IMR-90 (cell line): Measurements from ENCODE around the gene SYVN1. TPM values are rescaled to one million over a fixed set of nuclear protein-coding genes. Genes with fewer than 3 reads are reported as not detected.

Experiments used
- ATAC-seq: fragments of 200-7000 bp; cut with Tn5 transposase; 2 replicates; pipeline ENCODE4 v1.9.1; 2020; ENCODE audit warnings: low read depth, mild to moderate bottlenecking, moderate library complexity
- BruUV-seq: library from RNA; stranded (reverse); fragments of 400-500 nt; replicated peaks from 2 replicates; lab custom pipeline; 2021; lab: Mats Ljungman, UMichigan
- CTCF ChIA-PET: fragments of 300-600 bp; formaldehyde crosslinking; extraction: SDS; loops from one replicate; lab custom pipeline; 2021; ENCODE audit warnings: antibody characterized with exemption; lab: Yijun Ruan, JAX
- POLR2A ChIA-PET: fragments of 300-600 bp; sonication (Branson Sonifier 250); formaldehyde crosslinking; loops from one replicate; lab custom pipeline; 2022; ENCODE audit warnings: antibody characterized with exemption; ENCODE audit not compliant: unreplicated experiment; lab: Charles Lee
- DNase-seq: peaks from one replicate; pipeline ENCODE4 v3.0.0; 2013
- H2AFZ ChIP-seq: replicated peaks from 2 replicates; pipeline ENCODE3; 2013; ENCODE audit warnings: low read length, mild to moderate bottlenecking; ENCODE audit not compliant: poor library complexity
- H2AK5ac ChIP-seq: 2 replicates; pipeline ENCODE4 v1.6.1; 2013; ENCODE audit warnings: low read depth, low read length, inconsistent platforms
- H2AK9ac ChIP-seq: replicated peaks from 2 replicates; pipeline ENCODE3; 2013; ENCODE audit warnings: mild to moderate bottlenecking, low read depth, low read length, moderate library complexity; ENCODE audit not compliant: poor library complexity
- H2BK120ac ChIP-seq: 2 replicates; pipeline ENCODE4 v1.6.1; 2013; ENCODE audit warnings: low read depth, low read length, inconsistent platforms
- H2BK15ac ChIP-seq: 3 replicates; pipeline ENCODE4 v1.6.1; 2013; ENCODE audit warnings: low read depth, low read length, inconsistent platforms
- H2BK20ac ChIP-seq: 2 replicates; pipeline ENCODE4 v1.6.1; 2013; ENCODE audit warnings: low read depth, mild to moderate bottlenecking, inconsistent platforms, low read length, moderate library complexity
- H2BK5ac ChIP-seq: 2 replicates; pipeline ENCODE4 v1.6.1; 2013; ENCODE audit warnings: mild to moderate bottlenecking, low read depth, low read length, inconsistent platforms; ENCODE audit not compliant: poor library complexity, severe bottlenecking
- H3K14ac ChIP-seq: replicated peaks from 2 replicates; pipeline ENCODE4 v1.6.1; 2013; ENCODE audit warnings: low read depth, low read length, inconsistent platforms
- H3K18ac ChIP-seq: 2 replicates; pipeline ENCODE4 v1.6.1; 2013; ENCODE audit warnings: low read depth, low read length, control low read depth
- H3K23ac ChIP-seq: 2 replicates; pipeline ENCODE4 v1.6.1; 2013; ENCODE audit warnings: low read depth, low read length, inconsistent platforms
- H3K27ac ChIP-seq: 2 replicates; pipeline ENCODE4 v1.5.1; 2013; ENCODE audit warnings: mild to moderate bottlenecking, control low read depth, low read length; ENCODE audit not compliant: insufficient read depth
- H3K27me3 ChIP-seq: 2 replicates; pipeline ENCODE4 v1.6.1; 2013; ENCODE audit warnings: low read length; ENCODE audit not compliant: control insufficient read depth, insufficient read depth
- H3K36me3 ChIP-seq: 2 replicates; pipeline ENCODE4 v1.6.1; 2013; ENCODE audit warnings: low read length, mixed read lengths; ENCODE audit not compliant: control insufficient read depth, insufficient read depth
- H3K4ac ChIP-seq: 2 replicates; pipeline ENCODE4 v1.6.1; 2013; ENCODE audit warnings: low read depth, low read length, inconsistent platforms
- H3K4me1 ChIP-seq: 2 replicates; pipeline ENCODE4 v1.6.1; 2013; ENCODE audit warnings: low read length, mixed read lengths; ENCODE audit not compliant: control insufficient read depth, insufficient read depth
- H3K4me2 ChIP-seq: 2 replicates; pipeline ENCODE4 v1.6.1; 2013; ENCODE audit warnings: low read depth, mild to moderate bottlenecking, control low read depth, low read length, moderate library complexity
- H3K4me3 ChIP-seq: 2 replicates; pipeline ENCODE4 v1.5.1; 2013; ENCODE audit warnings: low read depth, mild to moderate bottlenecking, control low read depth, low read length, moderate library complexity; ENCODE audit not compliant: insufficient read depth
- H3K56ac ChIP-seq: 2 replicates; pipeline ENCODE4 v1.6.1; 2013; ENCODE audit warnings: low read length, inconsistent platforms; ENCODE audit not compliant: insufficient read depth; ENCODE audit errors: extremely low read depth
- H3K79me1 ChIP-seq, 2 experiments: 2 replicates each; pipeline ENCODE4 v1.6.1; 2013; ENCODE audit warnings: low read length in 2 of 2, inconsistent platforms in 1 of 2, low read depth in 1 of 2
- H3K9ac ChIP-seq: 2 replicates; pipeline ENCODE4 v1.6.1; 2013; ENCODE audit warnings: low read depth, low read length, control low read depth
- H3K9me1 ChIP-seq: 2 replicates; pipeline ENCODE4 v1.6.1; 2013; ENCODE audit warnings: low read length, inconsistent platforms; ENCODE audit not compliant: insufficient read depth
- H3K9me3 ChIP-seq: 2 replicates; pipeline ENCODE4 v1.6.1; 2013; ENCODE audit warnings: low read length; ENCODE audit not compliant: control insufficient read depth, insufficient read depth
- H4K20me1 ChIP-seq: 2 replicates; pipeline ENCODE4 v1.6.1; 2013; ENCODE audit warnings: low read length, inconsistent platforms; ENCODE audit not compliant: insufficient read depth
- H4K5ac ChIP-seq: 2 replicates; pipeline ENCODE4 v1.6.1; 2013; ENCODE audit warnings: mild to moderate bottlenecking, low read depth, low read length, control low read depth
- H4K8ac ChIP-seq, 2 experiments: 2 replicates each; pipeline ENCODE4 v1.6.1; 2013; ENCODE audit warnings: low read depth in 2 of 2, low read length in 2 of 2, control low read depth in 1 of 2, inconsistent platforms in 1 of 2
- H4K91ac ChIP-seq: 2 replicates; pipeline ENCODE4 v1.6.1; 2013; ENCODE audit warnings: low read depth, low read length, inconsistent platforms; ENCODE audit not compliant: insufficient read depth
- FOS ChIP-seq: fragments of 150-350 bp; IDR thresholded peaks from 2 replicates; pipeline ENCODE4 v1.6.1; 2016; ENCODE audit warnings: low read depth, low read length
- WGBS, 2 experiments: methylation state at CpG; one replicate each; pipeline versions ENCODE4 v1.1.5 to v1.1.7; 2013; ENCODE audit warnings: missing lambda C conversion rate in 2 of 2; ENCODE audit not compliant: insufficient read length in 1 of 2; ENCODE audit errors: extremely low coverage in 2 of 2; 5-methylcytosine and 5-hydroxymethylcytosine counted together
- dilution Hi-C: fragments of 300-500 bp; cut with HindIII; formaldehyde crosslinking; loops from one replicate; pipeline ENCODE4 v1.14.3; 2018; ENCODE audit warnings: low sequenced_read_pairs; ENCODE audit not compliant: unreplicated experiment
- in situ Hi-C: fragments of 300-500 bp; cut with MboI; formaldehyde crosslinking; loops from 3 replicates; pipeline ENCODE4 v1.14.3; 2019; ENCODE audit warnings: low sequenced_read_pairs, inconsistent platforms, mixed read lengths
- intact Hi-C: fragments of 100-400 bp; cut with micrococcal nuclease; formaldehyde crosslinking; loops from 2 replicates; pipeline ENCODE4 v1.10.0; 2022
- polyA plus RNA-seq, 3 experiments: library from polyadenylated mRNA; depleted of rRNA; stranded (reverse); fragments of >200 nt; gene quantifications; 2 replicates each; pipeline ENCODE4 v1.2.3, GENCODE V29; 2012; ENCODE audit warnings: low replicate concordance in 1 of 3
- total RNA-seq: library from RNA; depleted of rRNA; stranded (reverse); fragments of >200 nt; gene quantifications from 2 replicates; pipeline ENCODE4 v1.2.3, GENCODE V29; 2012

Gene SYVN1
- total and polyA plus RNA-seq, 2 of the 4 experiments (the other 2 are of a cell fraction): 9.5 to 52.9 TPM

- CTCF ChIA-PET: no interaction called here
These were observed 51.0 kb downstream of the SYVN1 start for GRCh38 chr11:65083134-65083833.

More at GRCh38 chr11:65083134-65083833, 51.0 kb downstream of the SYVN1 start:
- DNase-seq (no peak), ATAC-seq (no peak)
- no TSS peak for BruUV-seq
- Histone ChIP-seq H3K27ac (peak overlapping the region; percentile 60; the same call in 1 of the 2 replicates), H3K14ac (peak overlapping the region; percentile 28), H2BK5ac (no peak overlapping the region), H2AK9ac (peak overlapping the region; percentile 91), H2BK20ac (no peak overlapping the region), H3K18ac (no peak overlapping the region), H3K56ac (peak overlapping the region; percentile 70), H4K5ac (no peak overlapping the region), H4K91ac (peak overlapping the region; percentile 43), H3K4me1 (peaks cover 4% of the 10 kb centered on the region; the same call in 1 of the 2 replicates), H3K36me3 (peaks cover 23% of the 10 kb centered on the region), H3K9me3 (no peaks in the 10 kb centered on the region), H4K8ac (peak overlapping the region; percentile 33 to 48; a peak in 3 of 4 replicates), H2AFZ (peak overlapping the region; percentile 95), H2BK120ac (no peak overlapping the region), H2BK15ac (no peak overlapping the region), H3K23ac (no peak overlapping the region), H3K4ac (peak overlapping the region; percentile 46), H3K4me2 (peak overlapping the region; percentile 90), H3K9me1 (no peaks in the 10 kb centered on the region; the same call in 1 of the 2 replicates), H3K4me3 (peak overlapping the region; percentile 89), H3K79me1 (peaks cover 46 to 68% of the 10 kb centered on the region in 2 experiments), H3K27me3 (no peaks in the 10 kb centered on the region), H3K9ac (peak overlapping the region; percentile 52; the same call in 1 of the 2 replicates), H2AK5ac (peak overlapping the region; percentile 62), H4K20me1 (no peaks in the 10 kb centered on the region; the same call in 1 of the 2 replicates)
- POLR2A ChIA-PET: no interaction called here
- TF ChIP-seq FOS: no peak
- in situ Hi-C loops: no loop called here
- dilution Hi-C loops: no loop called here
- 0% methylated on average over 6 of the region's 13 CpGs; no CpG with 5 or more reads in 1 of the 2 experiments for WGBS, 2 experiments
- intact Hi-C loops: no loop called here
